ENCODE data around the gene ILKAP.

ILKAP gene

GRCh38 chr2:238133499-238134392, 69.7 kb downstream of the ILKAP start:
- DNase-seq: no peak

- DNase-seq: no peak
Observed at GRCh38 chr2:238132463-238133450, 70.7 kb downstream of the ILKAP start.

- DNase-seq: no peak
Observed at GRCh38 chr2:238131761-238132462, 71.6 kb downstream of the ILKAP start.

GRCh38 chr2:238130696-238131628, 72.5 kb downstream of the ILKAP start:
- DNase-seq: no peak

- no peak for DNase-seq
Observed at GRCh38 chr2:238130111-238130695, 73.3 kb downstream of the ILKAP start.

GRCh38 chr2:238129166-238130010, 74.1 kb downstream of the ILKAP start:
- DNase-seq: no peak

- no peak for DNase-seq
Observed at GRCh38 chr2:238128534-238129001, 74.9 kb downstream of the ILKAP start.

GRCh38 chr2:238128061-238128440, 75.4 kb downstream of the ILKAP start:
- no peak for DNase-seq

- DNase-seq: no peak
Observed at GRCh38 chr2:238127165-238128060, 76.1 kb downstream of the ILKAP start.

- no peak for DNase-seq
Observed at GRCh38 chr2:238126775-238127164, 76.7 kb downstream of the ILKAP start.

- no peak for DNase-seq
Observed at GRCh38 chr2:238126338-238126737, 77.2 kb downstream of the ILKAP start.

GRCh38 chr2:238125127-238125885, 78.2 kb downstream of the ILKAP start:
- no peak for DNase-seq

- no peak for DNase-seq
Observed at GRCh38 chr2:238124488-238125126, 78.9 kb downstream of the ILKAP start.

GRCh38 chr2:238123991-238124470, 79.5 kb downstream of the ILKAP start:
- no peak for DNase-seq

- DNase-seq: no peak
Observed at GRCh38 chr2:238123218-238123971, 80.1 kb downstream of the ILKAP start.

- DNase-seq: no peak
Observed at GRCh38 chr2:238122287-238123217, 80.9 kb downstream of the ILKAP start.

Measured in DMS79 (cell line).